K562 (cell line): ENCODE results near the gene CD163. TPM values are rescaled to one million over a fixed set of nuclear protein-coding genes. Genes with fewer than 3 reads are reported as not detected.

ENCODE experiments used
- ATF6 ChIP-seq: sonication (generic); formaldehyde crosslinking; IDR thresholded peaks from 2 replicates; pipeline ENCODE4 v1.4.0; 2020; ENCODE audit warnings: mild to moderate bottlenecking, missing genetic modification reagents
- BMI1 ChIP-seq: fragments of 150-350 bp; IDR thresholded peaks from 2 replicates; pipeline ENCODE4 v1.6.1; 2014; ENCODE audit warnings: low read length
- CLOCK ChIP-seq: fragments of 250-450 bp; sonication (Bioruptor Pico); IDR thresholded peaks from 2 replicates; pipeline ENCODE4 v1.4.0; 2020; ENCODE audit warnings: mild to moderate bottlenecking, moderate library complexity, borderline replicate concordance
- ETV1 ChIP-seq: fragments of 450-650 bp; conservative IDR thresholded peaks from 2 replicates; pipeline ENCODE4 v1.6.1; 2016; ENCODE audit warnings: missing genetic modification characterization, control low read depth, low read depth, missing compliant biosample characterization
- GATAD2B ChIP-seq: fragments of 450-650 bp; IDR thresholded peaks from 2 replicates; pipeline ENCODE4 v1.6.1; 2017; ENCODE audit warnings: mild to moderate bottlenecking, borderline replicate concordance
- GTF2A2 ChIP-seq: IDR thresholded peaks from 2 replicates; pipeline ENCODE4 v1.6.1; 2016; ENCODE audit warnings: mild to moderate bottlenecking, missing genetic modification characterization, missing compliant biosample characterization
- HNRNPK ChIP-seq: fragments of 200-400 bp; formaldehyde crosslinking; IDR thresholded peaks from one replicate; pipeline ENCODE4 v1.6.1; 2018; ENCODE audit warnings: mild to moderate bottlenecking, low read depth, low read length; ENCODE audit not compliant: poor library complexity, severe bottlenecking
- MCM7 ChIP-seq, 2 experiments: fragments of 450-650 bp; IDR thresholded peaks; 2 replicates each; pipeline ENCODE4 v1.6.1; 2016 to 2018
- NFATC3 ChIP-seq: fragments of 450-650 bp; IDR thresholded peaks from 2 replicates; pipeline ENCODE4 v1.6.1; 2017; ENCODE audit warnings: mild to moderate bottlenecking
- NR2F6 ChIP-seq: fragments of 450-650 bp; formaldehyde crosslinking; IDR thresholded peaks from 2 replicates; pipeline ENCODE4 v1.4.0; 2020; ENCODE audit warnings: mild to moderate bottlenecking
- RAD21 ChIP-seq, 2 experiments: fragments of 250-450 bp in 1 of 2; fragments of 450-650 bp in 1 of 2; sonication (Bioruptor Pico) in 1 of 2; formaldehyde crosslinking in 1 of 2; IDR thresholded peaks in 1 of 2; conservative IDR thresholded peaks in 1 of 2; 2 replicates each; pipeline versions ENCODE4 v1.4.0 to v1.8.0; 2020 to 2022; ENCODE audit warnings: mild to moderate bottlenecking in 2 of 2, moderate library complexity in 1 of 2
- TCF15 ChIP-seq: fragments of 250-450 bp; sonication (Bioruptor Pico); IDR thresholded peaks from 2 replicates; pipeline ENCODE4 v1.8.0; 2022; ENCODE audit warnings: moderate library complexity, mild to moderate bottlenecking, inconsistent platforms
- THRAP3 ChIP-seq: fragments of 450-650 bp; IDR thresholded peaks from 2 replicates; pipeline ENCODE4 v1.6.1; 2016; ENCODE audit warnings: mild to moderate bottlenecking, inconsistent platforms, borderline replicate concordance
- UBTF ChIP-seq, 2 experiments: IDR thresholded peaks; 2 replicates each; pipeline ENCODE4 v1.6.1; 2012; ENCODE audit warnings: improper control_type of control experiment in 2 of 2, low read depth in 2 of 2, low read length in 2 of 2, borderline replicate concordance in 1 of 2
- ZBTB8A ChIP-seq: fragments of 450-650 bp; IDR thresholded peaks from 2 replicates; pipeline ENCODE4 v1.6.1; 2018; ENCODE audit warnings: mild to moderate bottlenecking, moderate library complexity; ENCODE audit not compliant: partially characterized antibody
- polyA plus RNA-seq, 8 experiments: library from polyadenylated mRNA; depleted of rRNA in 4 of 8; stranded (reverse) in 5 of 8; unstranded in 3 of 8; fragments of >200 nt; fragmentation: Nextera tagmentation in 2 of 8; fragmentation: Illumina TruSeq in 1 of 8; extraction: Ambion mirVana in 2 of 8; extraction: Trizol in 1 of 8; gene quantifications; 2 replicates each; pipeline versions ENCODE4 v1.2.1 to v1.2.3, GENCODE V29; 2011 to 2014; ENCODE audit warnings: inconsistent platforms in 1 of 8, missing spikeins in 1 of 8
- total RNA-seq, 7 experiments: library from RNA; depleted of rRNA in 6 of 7; stranded (reverse); fragments of >200 nt in 6 of 7; fragmentation: Illumina TruSeq in 2 of 7; extraction: Trizol in 2 of 7; gene quantifications; 2 replicates each; pipeline versions ENCODE4 v1.2.1 to v1.2.3, GENCODE V29; 2011 to 2021; ENCODE audit warnings: low replicate concordance in 1 of 7
- TF ChIP-seq, protein P1 (sequence below), 2 experiments: fragments of 450-650 bp in 1 of 2; sonication (generic) in 1 of 2; formaldehyde crosslinking; conservative IDR thresholded peaks; 2 replicates each; pipeline versions ENCODE4 v1.4.0 to v1.8.1; 2020 to 2022; ENCODE audit warnings: mild to moderate bottlenecking in 1 of 2, missing genetic modification reagents in 1 of 2

CD163 gene
- total and polyA plus RNA-seq, 9 of the 15 experiments (the other 6 are each of a cell fraction or from before 2014, with no cell fraction given): 0.62 TPM; not detected in 8

GRCh38 chr12:7439579-7440505, 63.7 kb downstream of the CD163 start (continued):
- TF ChIP-seq UBTF (IDR thresholded peaks at IDR 0.05; ENCODE audit: borderline replicate concordance in 1 of 2, low read depth in 2 of 2, low read length in 2 of 2) (peak; percentile 80 to 93; a peak in 2 of 4 replicates), ATF6 (CRISPR knock-in tag) (no peak), GATAD2B (peak; percentile 80), HNRNPK (no peak), BMI1 (no peak), TCF15 (CRISPR knock-in tag) (no peak), CLOCK (no peak), NFATC3 (no peak), GTF2A2 (tag) (no peak), ETV1 (tag) (no peak), THRAP3 (no peak), RAD21 (CRISPR knock-in tag; conservative IDR thresholded peaks at IDR 0.05 in 1 of 2, IDR thresholded peaks at IDR 0.05 in 1 of 2) (peak; percentile 8 to 23; a peak in 1 of 4 replicates), MCM7 (IDR thresholded peaks at IDR 0.05) (no peak), NR2F6 (no peak), ZBTB8A (no peak)
- TF ChIP-seq, protein P1, sequence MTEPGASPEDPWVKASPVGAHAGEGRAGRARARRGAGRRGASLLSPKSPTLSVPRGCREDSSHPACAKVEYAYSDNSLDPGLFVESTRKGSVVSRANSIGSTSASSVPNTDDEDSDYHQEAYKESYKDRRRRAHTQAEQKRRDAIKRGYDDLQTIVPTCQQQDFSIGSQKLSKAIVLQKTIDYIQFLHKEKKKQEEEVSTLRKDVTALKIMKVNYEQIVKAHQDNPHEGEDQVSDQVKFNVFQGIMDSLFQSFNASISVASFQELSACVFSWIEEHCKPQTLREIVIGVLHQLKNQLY (CRISPR knock-in tag; conservative IDR thresholded peaks at IDR 0.05): no peak
